ENCODE results near the gene PCDHA5. TPM values are rescaled to one million over a fixed set of nuclear protein-coding genes. Genes with fewer than 3 reads are reported as not detected.
"Not testable (repeated sequence)": the region's sequence is repeated elsewhere in the genome, so short reads cannot be mapped to it uniquely, and the experiment has no call there.

The PCDHA5 gene
- total RNA-seq, result 0.08 TPM

GRCh38 chr5:140821375-140822280 lies at the start of gene PCDHA5:
TSS of gene PCDHA5 (plus strand) at chr5:140821613.
- no peak for ATAC-seq

DNA sequence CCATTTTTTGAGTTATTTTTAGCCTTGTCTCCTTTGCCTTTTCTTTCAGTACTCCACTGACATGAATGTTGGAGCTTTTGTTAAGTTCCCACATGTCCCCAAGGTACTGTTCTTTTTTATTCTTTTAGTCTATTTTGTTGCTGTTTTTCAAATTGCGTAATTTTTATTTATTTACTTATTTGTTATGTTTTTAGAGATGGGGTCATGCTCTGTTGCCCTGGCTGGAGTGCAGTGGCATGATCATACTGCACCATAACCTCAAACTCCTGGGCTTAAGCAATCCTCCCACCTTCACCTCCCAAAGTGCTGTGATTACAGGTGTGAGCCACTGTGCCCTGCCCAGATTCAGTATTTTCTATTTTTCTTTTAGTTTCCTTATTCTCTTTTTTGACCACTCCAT lies 40.9 kb upstream of the PCDHA5 start:
- ATAC-seq, result no peak

DNA sequence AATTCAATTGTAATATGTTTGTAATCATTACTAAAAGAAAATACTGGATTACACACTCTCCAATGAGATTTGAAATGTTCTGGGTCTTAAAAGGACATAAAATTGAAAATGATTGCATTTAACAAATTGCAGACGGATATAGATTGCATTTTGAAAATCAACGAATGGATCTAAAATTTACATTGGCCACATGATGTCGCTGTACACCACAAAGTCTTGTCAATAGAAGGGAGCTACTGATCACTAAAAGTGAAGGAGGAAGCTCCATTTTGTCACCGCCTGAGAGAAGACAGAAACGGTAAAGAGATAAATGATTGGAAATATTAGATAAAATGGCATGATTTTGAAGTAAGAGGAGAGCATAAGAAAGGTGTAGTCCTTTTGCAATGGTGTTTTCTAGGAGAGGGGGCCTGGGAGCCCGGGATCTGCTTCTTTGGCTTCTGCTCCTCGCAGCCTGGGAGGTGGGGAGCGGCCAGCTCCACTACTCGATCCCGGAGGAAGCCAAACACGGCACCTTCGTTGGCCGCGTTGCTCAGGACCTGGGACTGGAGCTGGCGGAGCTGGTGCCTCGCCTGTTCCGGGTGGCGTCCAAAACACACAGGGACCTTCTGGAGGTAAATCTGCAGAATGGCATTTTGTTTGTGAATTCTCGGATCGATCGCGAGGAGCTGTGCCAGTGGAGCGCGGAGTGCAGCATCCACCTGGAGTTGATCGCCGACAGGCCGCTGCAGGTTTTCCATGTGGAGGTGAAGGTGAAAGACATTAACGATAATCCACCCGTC lies 35.3 kb upstream of the PCDHA5 start, which contains the start of gene PCDHA1:
TSS of gene PCDHA1 (plus strand) at position 236 of the 782 bp plus-strand sequence.
- no peak for ATAC-seq

DNA sequence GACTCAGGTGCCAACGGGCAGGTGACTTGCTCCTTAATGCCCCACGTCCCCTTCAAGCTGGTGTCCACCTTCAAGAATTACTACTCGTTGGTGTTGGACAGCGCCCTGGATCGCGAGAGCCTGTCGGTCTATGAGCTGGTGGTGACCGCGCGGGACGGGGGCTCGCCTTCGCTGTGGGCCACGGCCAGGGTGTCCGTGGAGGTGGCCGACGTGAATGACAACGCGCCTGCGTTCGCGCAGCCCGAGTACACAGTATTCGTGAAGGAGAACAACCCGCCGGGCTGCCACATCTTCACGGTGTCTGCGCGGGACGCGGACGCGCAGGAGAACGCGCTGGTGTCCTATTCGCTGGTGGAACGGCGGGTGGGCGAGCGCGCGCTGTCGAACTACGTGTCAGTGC lies 34.0 kb upstream of the PCDHA5 start:
- not testable (repeated sequence) for ATAC-seq

GRCh38 chr5:140787849-140788504 lies 33.4 kb upstream of the PCDHA5 start:
- not testable (repeated sequence) for ATAC-seq

DNA sequence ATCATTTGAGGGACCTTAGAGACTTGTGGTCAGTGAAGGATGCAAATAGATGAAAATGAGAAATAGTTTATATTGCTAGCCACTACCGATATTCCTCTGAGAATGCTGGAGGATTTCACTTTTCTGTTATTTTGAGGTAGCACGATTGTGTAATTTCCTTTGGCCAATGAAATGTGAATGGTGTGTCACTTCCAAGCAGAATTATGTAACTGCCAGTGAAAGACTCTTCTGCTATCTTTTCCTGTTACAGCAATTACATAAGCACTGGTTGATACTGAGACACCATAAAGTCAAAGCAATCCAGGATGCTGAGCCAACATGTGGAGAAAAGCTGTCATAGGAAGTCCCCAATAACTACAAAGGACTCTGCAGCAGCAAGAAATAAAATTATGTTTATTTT lies 30.3 kb upstream of the PCDHA5 start:
- ATAC-seq, result no peak

GRCh38 chr5:140794595-140795258 lies 26.7 kb upstream of the PCDHA5 start, which contains the start of gene PCDHA2:
TSS of gene PCDHA2 (plus strand) at chr5:140794852.
- no peak for ATAC-seq

- no peak for ATAC-seq
Observed at GRCh38 chr5:140795259-140795641, 26.2 kb upstream of the PCDHA5 start.

DNA sequence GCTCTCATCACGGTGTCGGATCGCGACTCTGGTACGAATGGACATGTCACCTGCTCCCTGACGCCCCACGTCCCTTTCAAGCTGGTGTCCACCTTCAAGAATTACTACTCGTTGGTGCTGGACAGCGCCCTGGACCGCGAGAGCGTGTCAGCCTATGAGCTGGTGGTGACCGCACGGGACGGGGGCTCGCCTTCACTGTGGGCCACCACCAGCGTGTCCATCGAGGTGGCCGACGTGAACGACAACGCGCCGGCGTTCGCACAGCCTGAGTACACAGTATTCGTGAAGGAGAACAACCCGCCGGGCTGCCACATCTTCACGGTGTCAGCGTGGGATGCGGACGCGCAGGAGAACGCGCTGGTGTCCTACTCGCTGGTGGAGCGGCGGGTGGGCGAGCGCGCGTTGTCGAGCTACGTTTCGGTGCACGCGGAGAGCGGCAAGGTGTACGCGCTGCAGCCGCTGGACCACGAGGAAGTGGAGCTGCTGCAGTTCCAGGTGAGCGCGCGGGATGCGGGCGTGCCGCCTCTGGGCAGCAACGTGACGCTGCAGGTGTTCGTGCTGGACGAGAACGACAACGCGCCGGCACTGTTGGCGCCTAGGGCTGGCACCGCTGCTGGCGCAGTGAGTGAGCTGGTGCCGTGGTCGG lies 25.2 kb upstream of the PCDHA5 start:
- not testable (repeated sequence) for ATAC-seq

DNA sequence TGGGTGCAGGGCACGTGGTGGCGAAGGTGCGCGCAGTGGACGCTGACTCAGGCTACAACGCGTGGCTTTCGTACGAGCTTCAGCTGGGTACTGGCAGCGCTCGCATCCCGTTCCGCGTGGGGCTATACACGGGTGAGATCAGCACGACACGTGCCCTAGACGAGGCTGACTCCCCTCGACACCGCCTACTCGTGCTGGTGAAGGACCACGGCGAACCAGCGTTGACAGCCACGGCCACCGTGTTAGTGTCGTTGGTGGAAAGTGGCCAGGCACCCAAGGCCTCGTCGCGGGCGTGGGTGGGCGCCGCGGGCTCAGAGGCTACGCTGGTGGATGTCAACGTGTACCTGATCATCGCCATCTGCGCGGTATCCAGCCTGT lies 24.7 kb upstream of the PCDHA5 start:
- ATAC-seq, result no peak

- ATAC-seq, result no peak
Observed at GRCh38 chr5:140800816-140801493, 20.5 kb upstream of the PCDHA5 start, which contains the start of gene PCDHA3. TSS of gene PCDHA3 (plus strand) at chr5:140801057.

DNA sequence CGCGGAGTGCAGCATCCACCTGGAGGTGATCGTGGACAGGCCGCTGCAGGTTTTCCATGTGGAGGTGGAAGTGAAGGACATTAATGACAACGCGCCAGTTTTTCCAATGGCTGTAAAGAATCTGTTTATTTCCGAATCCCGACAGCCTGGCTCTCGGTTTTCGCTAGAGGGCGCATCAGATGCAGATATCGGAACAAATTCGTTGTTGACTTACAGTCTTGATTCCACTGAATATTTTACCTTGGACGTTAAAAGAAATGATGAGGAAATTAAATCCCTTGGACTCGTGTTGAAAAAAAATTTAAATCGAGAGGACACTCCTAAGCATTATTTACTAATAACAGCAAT lies 19.9 kb upstream of the PCDHA5 start:
- no peak for ATAC-seq

- not testable (repeated sequence) for ATAC-seq
Observed at GRCh38 chr5:140802381-140802780, 19.0 kb upstream of the PCDHA5 start.

DNA sequence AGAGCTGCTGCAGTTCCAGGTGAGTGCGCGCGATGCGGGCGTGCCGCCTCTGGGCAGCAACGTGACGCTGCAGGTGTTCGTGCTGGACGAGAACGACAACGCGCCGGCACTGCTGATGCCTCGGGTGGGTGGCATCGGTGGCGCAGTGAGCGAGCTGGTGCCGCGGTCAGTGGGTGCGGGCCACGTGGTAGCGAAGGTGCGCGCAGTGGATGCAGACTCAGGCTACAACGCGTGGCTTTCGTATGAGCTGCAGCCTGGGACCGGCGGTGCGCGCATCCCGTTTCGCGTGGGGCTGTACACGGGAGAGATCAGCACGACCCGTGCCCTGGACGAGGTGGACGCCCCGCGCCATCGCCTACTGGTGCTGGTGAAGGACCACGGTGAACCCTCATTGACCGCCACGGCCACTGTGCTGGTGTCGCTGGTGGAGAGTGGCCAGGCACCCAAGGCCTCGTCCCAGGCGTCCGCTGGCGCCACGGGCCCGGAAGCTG lies 18.6 kb upstream of the PCDHA5 start:
- ATAC-seq, result no peak

GRCh38 chr5:140806834-140807775 lies 14.3 kb upstream of the PCDHA5 start, which contains the start of gene PCDHA4:
TSS of gene PCDHA4 (plus strand) at chr5:140807068.
- ATAC-seq, result no peak

DNA sequence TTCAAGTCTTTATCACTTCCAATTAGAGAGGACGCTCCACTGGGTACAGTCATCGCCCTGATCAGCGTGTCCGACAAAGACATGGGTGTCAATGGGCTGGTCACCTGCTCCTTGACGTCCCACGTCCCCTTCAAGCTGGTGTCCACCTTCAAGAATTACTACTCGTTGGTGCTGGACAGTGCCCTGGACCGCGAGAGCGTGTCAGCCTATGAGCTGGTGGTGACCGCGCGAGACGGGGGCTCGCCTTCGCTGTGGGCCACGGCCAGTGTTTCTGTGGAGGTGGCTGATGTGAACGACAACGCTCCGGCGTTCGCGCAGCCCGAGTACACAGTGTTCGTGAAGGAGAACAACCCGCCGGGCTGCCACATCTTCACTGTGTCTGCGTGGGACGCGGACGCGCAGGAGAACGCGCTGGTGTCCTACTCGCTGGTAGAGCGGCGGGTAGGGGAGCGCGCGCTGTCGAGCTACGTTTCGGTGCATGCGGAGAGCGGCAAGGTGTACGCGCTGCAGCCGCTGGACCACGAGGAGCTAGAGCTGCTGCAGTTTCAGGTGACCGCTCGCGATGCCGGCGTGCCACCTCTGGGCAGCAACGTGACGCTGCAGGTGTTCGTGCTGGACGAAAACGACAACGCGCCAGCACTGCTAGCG lies 13.0 kb upstream of the PCDHA5 start:
- not testable (repeated sequence) for ATAC-seq

DNA sequence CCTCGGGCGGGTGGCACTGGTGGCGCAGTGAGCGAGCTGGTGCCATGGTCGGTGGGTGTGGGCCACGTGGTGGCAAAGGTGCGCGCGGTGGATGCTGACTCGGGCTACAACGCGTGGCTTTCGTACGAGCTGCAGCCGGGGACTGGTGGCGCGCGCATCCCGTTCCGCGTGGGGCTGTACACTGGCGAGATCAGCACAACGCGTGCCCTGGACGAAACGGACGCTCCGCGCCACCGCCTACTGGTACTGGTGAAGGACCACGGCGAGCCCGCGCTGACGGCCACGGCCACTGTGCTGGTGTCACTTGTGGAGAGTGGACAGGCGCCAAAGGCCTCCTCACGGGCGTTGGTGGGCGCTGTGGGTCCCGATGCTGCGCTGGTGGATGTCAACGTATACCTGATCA lies 12.5 kb upstream of the PCDHA5 start:
- ATAC-seq, result no peak

DNA sequence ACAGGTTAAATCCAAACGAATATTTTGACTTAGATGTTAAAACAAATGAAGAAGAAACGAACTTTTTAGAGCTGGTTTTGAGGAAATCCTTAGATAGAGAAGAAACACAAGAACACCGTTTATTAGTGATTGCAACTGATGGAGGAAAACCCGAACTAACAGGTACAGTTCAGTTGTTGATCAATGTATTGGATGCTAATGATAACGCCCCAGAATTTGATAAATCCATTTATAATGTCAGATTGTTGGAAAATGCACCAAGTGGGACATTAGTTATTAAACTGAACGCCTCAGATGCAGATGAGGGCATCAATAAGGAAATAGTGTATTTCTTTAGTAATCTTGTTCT lies 842 bp downstream of the PCDHA5 start:
- no peak for ATAC-seq

DNA sequence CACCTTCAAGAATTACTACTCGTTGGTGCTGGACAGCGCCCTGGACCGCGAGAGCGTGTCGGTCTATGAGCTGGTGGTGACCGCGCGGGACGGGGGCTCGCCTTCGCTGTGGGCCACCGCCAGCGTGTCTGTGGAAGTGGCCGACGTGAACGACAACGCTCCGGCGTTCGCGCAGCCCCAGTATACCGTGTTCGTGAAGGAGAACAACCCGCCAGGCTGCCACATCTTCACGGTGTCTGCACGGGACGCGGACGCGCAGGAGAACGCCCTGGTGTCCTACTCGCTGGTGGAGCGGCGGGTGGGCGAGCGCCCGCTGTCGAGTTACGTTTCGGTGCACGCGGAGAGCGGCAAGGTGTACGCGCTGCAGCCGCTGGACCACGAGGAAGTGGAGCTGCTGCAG lies 1.6 kb downstream of the PCDHA5 start:
- ATAC-seq, result not testable (repeated sequence)

All from esophagus mucosa (tissue), 1 donor.